HuH-7 (cell line): ENCODE results near the gene TTC33.
"Not testable (repeated sequence)": the region's sequence is repeated elsewhere in the genome, so short reads cannot be mapped to it uniquely, and the experiment has no call there.

Experiments used
- DNase-seq: peaks from one replicate; pipeline ENCODE4 v3.0.0; 2011; ENCODE audit warnings: low spot score

Gene TTC33

DNA sequence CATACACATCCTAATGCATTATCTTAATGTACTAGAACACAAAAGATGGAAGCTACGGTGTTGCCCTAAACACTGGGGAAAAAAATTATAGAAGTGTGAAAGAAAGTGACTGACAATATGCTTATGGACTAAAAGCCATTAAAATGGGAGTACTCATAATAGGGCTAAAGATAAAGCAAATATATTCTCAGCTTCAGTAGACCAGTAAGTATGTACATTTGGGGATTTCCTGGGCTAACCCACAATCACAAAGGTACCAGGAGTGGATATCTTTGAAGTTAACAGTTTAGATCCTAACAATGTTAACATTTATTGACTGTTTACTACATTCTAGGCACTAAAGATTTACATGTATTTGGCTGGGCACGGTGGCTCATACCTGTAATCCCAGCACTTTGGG lies 39.2 kb downstream of the TTC33 start:
- DNase-seq = no peak

GRCh38 chr5:40716000-40716399 lies 39.8 kb downstream of the TTC33 start:
- no peak for DNase-seq

- no peak for DNase-seq
These were observed 41.8 kb downstream of the TTC33 start for GRCh38 chr5:40714001-40714400.

GRCh38 chr5:40710575-40710974 lies 45.2 kb downstream of the TTC33 start:
- not testable (repeated sequence) for DNase-seq

DNA sequence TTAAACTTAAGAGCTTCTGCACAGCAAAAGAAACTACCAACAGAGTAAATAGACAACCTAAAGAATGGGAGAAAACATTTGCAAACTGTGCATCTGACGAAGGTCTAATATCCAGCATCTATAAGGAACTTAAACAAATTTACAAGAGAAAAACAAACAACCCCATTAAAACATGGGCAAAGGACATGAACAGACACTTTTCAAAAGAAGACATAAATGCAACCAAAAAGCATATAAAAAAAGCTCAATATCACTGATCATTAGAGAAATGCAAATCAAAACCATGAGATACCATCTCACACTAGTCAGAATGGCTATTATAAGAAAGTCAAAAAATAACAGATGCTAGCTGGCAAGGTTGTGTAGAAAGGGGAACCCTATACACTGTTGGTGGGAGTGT lies 50.3 kb downstream of the TTC33 start:
- not testable (repeated sequence) for DNase-seq

DNA sequence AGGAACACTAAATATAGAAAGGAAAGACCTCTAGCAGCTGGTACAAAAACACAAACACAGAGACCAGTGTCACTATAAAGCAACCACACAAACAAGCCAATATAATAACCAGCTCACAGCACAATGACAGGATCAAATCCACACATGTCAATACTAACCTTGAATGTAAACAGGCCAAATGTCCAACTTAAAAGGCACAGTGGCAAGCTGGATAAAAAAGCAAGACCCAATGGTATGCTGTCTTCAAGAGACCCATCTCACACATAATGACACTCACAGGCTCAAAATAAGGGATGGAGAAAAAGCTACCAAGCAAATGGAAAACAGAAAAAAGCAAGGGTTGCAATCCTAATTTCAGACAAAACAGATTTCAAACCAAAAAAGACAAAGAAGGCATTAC lies 53.7 kb downstream of the TTC33 start:
- not testable (repeated sequence) for DNase-seq

- DNase-seq = no peak
These were observed 55.5 kb downstream of the TTC33 start for GRCh38 chr5:40700116-40700782.

DNA sequence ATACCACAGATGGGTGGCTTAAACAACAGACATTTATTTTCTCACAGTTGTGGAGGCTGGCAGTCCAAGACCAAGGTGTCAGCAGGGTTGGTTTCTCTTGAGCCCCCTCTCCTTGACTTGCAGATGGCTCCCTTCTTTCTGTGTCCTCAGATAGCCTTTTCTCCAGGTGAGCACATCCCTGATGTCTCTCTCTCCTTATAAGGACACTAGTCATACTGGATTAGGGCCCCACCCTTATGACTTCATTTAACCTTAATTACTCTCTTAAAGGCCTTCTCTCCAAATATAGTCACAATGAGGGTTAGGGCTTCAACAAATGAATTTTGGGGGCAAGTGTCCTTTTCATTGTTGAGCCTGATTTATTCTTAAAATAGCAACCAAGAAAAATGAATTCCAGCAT lies 61.3 kb downstream of the TTC33 start:
- DNase-seq = no peak

DNA sequence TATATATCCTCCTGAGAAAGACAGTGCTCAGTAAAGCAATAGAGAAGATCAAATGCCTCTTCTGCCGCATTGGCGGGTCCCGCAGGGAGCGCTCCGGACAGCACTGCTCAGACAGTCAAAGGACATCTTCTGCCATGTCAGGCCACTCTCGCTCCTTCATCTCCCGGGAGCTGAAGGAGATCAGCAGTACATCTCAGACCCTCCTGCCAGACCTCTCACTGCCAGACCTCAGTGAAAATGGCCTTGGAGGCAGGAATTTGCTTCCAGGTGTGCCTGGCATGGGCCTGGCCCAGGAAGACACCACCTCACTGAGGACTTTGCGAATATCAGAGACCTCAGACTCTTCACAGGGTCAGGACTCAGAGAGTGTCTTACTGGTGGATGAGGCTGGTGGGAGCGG lies 63.9 kb downstream of the TTC33 start:
- no peak for DNase-seq

- no peak for DNase-seq
These were observed 65.5 kb downstream of the TTC33 start for GRCh38 chr5:40690267-40690666.

DNA sequence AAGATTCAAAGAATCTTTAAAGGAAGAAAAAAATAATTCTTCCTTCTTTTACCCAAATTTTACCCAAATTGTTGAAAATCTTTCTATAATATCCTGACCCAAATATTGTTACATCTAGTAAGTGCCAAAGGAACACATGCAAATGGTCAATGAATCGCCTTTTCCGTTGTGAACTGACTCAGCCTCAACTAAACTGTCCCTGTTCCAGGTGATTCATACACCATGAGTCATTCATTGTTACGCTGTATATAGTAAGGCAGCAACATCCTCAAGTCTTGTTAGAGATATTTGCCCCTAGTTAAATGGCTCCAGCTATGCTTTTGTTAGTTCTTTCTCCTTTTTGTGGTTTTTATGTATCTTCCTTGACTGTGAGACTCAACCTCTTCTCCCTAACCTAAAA lies 66.3 kb downstream of the TTC33 start:
- no peak for DNase-seq

DNA sequence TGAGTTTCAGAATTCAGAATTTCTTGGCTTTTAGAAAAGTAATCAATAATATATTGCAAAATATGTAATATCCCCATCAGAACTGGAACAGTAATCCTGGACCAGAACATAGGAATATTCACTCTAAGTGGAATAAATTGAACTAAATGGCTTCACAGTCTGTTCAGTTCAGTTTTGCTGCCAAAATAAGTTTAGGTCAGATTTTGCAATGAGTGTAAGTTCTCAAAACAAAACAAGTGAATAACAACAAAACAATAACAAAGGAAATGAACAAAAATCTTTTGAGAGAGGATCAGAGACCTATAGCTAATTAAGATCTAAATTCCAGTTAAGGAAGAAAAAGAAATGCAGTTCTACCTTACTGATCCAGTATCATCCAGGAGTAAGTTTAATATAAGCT lies 66.8 kb downstream of the TTC33 start:
- no peak for DNase-seq

GRCh38 chr5:40688127-40688761 lies 67.5 kb downstream of the TTC33 start:
- DNase-seq = peak; percentile 83

GRCh38 chr5:40687321-40687720 lies 68.4 kb downstream of the TTC33 start:
- no peak for DNase-seq

DNA sequence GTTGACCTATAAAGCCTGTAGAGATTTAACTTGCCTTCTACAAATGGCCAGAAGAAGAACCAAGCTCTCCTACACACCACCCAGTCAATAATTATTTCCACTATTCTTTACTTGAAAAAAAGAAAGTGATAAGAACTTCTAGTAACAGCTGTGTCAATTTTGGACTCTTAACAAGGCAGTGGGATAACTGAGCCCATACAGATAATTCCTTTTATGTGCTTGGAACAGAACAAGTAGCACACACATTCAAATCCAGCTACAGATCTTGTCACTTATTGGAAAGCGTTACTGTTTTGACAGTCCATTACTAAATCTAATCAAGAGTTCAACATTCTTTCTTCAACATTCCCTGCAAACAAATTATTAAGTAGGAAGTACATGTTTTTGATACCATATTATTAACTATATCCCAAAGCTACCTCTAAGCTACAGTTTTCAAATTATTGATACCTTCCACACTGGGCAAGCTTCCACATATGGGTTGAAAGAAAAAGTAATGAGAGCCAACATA lies 69.7 kb downstream of the TTC33 start:
- DNase-seq = no peak

DNA sequence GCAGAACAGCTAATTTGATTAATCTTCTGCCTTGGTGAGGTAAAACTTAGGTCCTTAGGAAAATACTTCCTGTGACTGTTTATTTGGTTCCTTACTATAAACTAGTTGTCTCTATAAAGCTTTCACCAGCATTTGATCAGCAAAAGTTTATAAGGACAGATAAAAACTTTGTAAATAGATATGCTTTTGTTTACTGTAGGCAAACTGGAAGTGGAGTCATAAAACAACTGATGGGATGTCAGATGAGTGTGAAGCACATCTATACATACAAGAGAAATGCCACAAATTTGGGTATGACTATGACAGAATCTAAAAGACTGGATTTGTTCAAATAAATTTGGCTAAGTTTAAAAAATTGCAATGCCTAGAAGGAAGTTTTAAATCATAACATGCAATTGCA lies 70.6 kb downstream of the TTC33 start:
- no peak for DNase-seq

DNA sequence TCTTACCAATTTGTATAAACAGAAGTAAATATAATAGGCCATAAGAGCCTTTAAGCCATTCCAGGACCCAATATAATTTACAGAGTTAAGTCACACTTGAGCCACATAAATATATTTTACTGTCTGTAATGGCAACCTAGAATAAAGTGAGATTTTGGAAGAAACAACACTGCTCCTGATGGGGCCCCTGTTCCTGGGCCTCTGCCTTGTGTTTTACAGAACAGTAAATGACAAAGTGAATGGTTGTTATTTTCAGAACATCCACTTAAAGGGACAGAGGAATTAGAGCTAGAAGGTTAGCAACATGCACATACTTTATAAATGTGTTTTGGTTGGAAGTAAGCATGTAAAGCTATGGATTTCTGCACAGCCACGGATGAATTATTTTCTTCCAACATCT lies 72.5 kb downstream of the TTC33 start:
- DNase-seq = no peak

- no peak for DNase-seq
These were observed 73.4 kb downstream of the TTC33 start for GRCh38 chr5:40682154-40683017.

GRCh38 chr5:40681363-40682153 lies 74.2 kb downstream of the TTC33 start:
- DNase-seq = no peak

- no peak for DNase-seq
These were observed 74.9 kb downstream of the TTC33 start for GRCh38 chr5:40680741-40681362.

DNA sequence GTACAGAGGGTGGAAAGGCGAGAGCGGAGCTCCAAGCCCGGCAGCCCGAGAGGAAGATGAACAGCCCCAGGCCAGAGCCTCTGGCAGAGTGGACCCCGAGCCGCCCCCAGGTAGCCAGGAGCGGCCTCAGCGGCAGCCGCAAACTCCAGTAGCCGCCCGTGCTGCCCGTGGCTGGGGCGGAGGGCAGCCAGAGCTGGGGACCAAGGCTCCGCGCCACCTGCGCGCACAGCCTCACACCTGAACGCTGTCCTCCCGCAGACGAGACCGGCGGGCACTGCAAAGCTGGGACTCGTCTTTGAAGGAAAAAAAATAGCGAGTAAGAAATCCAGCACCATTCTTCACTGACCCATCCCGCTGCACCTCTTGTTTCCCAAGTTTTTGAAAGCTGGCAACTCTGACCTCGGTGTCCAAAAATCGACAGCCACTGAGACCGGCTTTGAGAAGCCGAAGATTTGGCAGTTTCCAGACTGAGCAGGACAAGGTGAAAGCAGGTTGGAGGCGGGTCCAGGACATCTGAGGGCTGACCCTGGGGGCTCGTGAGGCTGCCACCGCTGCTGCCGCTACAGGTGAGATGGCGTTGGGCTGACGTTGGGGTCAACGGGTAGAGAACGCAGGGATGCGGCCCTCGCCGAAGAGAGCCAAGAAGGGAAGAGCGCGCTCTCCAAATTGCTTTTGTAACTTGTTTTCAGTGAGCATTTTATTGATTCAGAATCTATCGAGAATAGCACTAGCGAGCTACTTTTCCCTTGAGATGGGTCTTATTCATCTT lies 75.7 kb downstream of the TTC33 start, which contains the start of gene PTGER4:
Gene PTGER4 (plus strand): TSS at position 3 of the 769 bp plus-strand sequence. CDS start 1,079 bp downstream, outside the sequence.
- DNase-seq = no peak
